ENCODE data around the gene SLA2.

- TF ChIP-seq, protein P1, sequence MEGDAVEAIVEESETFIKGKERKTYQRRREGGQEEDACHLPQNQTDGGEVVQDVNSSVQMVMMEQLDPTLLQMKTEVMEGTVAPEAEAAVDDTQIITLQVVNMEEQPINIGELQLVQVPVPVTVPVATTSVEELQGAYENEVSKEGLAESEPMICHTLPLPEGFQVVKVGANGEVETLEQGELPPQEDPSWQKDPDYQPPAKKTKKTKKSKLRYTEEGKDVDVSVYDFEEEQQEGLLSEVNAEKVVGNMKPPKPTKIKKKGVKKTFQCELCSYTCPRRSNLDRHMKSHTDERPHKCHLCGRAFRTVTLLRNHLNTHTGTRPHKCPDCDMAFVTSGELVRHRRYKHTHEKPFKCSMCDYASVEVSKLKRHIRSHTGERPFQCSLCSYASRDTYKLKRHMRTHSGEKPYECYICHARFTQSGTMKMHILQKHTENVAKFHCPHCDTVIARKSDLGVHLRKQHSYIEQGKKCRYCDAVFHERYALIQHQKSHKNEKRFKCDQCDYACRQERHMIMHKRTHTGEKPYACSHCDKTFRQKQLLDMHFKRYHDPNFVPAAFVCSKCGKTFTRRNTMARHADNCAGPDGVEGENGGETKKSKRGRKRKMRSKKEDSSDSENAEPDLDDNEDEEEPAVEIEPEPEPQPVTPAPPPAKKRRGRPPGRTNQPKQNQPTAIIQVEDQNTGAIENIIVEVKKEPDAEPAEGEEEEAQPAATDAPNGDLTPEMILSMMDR (IDR thresholded peaks at IDR 0.05), result no peak
- TF ChIP-seq EP300 (IDR thresholded peaks at IDR 0.05; ENCODE audit: borderline replicate concordance in 1 of 2, low read depth in 1 of 2, low read length in 1 of 2) (no peak), POLR2AphosphoS5 (IDR thresholded peaks at IDR 0.05; ENCODE audit: low read depth, low read length) (no peak), TCF12 (IDR thresholded peaks at IDR 0.05) (no peak), USF1 (IDR thresholded peaks at IDR 0.05; ENCODE audit: borderline replicate concordance, low read depth) (no peak), EZH2phosphoT487 (IDR thresholded peaks at IDR 0.05; ENCODE audit: borderline replicate concordance, low read depth) (no peak), GABPA (IDR thresholded peaks at IDR 0.05; ENCODE audit: low read depth) (no peak), CHD2 (IDR thresholded peaks at IDR 0.05; ENCODE audit: low read length, partially characterized antibody) (no peak), FOSL2 (IDR thresholded peaks at IDR 0.05; ENCODE audit: borderline replicate concordance, low read depth) (no peak), RFX5 (IDR thresholded peaks at IDR 0.05; ENCODE audit: low read length) (no peak)
- TF ChIP-seq, protein P2, sequence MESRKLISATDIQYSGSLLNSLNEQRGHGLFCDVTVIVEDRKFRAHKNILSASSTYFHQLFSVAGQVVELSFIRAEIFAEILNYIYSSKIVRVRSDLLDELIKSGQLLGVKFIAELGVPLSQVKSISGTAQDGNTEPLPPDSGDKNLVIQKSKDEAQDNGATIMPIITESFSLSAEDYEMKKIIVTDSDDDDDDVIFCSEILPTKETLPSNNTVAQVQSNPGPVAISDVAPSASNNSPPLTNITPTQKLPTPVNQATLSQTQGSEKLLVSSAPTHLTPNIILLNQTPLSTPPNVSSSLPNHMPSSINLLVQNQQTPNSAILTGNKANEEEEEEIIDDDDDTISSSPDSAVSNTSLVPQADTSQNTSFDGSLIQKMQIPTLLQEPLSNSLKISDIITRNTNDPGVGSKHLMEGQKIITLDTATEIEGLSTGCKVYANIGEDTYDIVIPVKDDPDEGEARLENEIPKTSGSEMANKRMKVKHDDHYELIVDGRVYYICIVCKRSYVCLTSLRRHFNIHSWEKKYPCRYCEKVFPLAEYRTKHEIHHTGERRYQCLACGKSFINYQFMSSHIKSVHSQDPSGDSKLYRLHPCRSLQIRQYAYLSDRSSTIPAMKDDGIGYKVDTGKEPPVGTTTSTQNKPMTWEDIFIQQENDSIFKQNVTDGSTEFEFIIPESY (IDR thresholded peaks at IDR 0.05; ENCODE audit: borderline replicate concordance, low read depth), result no peak
Measured at GRCh38 chr20:36623444-36623843, 22.6 kb downstream of the SLA2 start.
